ENCODE results near the gene VWA8. TPM values are rescaled to one million over a fixed set of nuclear protein-coding genes. Genes with fewer than 3 reads are reported as not detected.
"Not testable (repeated sequence)": the region's sequence is repeated elsewhere in the genome, so short reads cannot be mapped to it uniquely, and the experiment has no call there.

The VWA8 gene
- total RNA-seq, 1 experiment from 2014 or later, result 22.6 TPM

DNA sequence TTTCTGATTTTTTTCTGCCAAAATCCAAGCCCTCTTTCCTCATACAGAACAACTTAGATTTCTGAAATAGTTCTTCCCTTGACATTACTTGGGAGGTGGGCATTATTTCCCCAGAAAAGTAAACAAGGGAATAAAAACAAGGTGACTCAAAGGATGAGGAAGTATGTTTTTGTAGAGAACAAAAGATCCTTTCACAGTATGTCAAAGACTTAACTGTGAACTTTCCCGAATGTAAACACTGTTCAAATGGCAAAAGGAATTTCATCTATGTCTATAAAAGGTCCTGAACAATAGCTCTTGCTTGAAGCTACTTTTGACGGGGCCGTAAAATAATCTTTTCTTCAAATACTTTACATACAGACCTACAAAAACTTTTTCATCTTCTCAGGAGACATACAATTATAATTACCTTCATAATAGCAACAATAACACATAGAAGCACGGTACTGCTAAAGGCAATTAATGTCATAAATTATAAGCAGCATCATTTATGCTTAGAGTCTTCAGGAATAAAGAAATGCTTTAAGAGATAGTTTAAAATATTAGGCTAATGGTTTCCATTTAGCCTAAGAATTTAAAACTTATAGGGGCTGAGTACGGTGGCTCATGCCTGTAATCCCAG, 312.5 kb downstream of the VWA8 start:
- intact Hi-C loops (cut with micrococcal nuclease), result no loop called here
- Histone ChIP-seq H3K27ac (ENCODE audit: low read depth, low read length) (peak overlapping the region; percentile 48), H3K36me3 (ENCODE audit: control insufficient read depth in 1 of 2, insufficient read depth in 2 of 2, low read length in 2 of 2) (no peaks in the 10 kb centered on the region), H2AFZ (ENCODE audit: low read depth, low read length, poor library complexity, severe bottlenecking) (no peak overlapping the region), H3K27me3 (ENCODE audit: insufficient read depth, low read length) (no peaks in the 10 kb centered on the region), H3K4me2 (ENCODE audit: low read length) (peak overlapping the region; percentile 48), H3K79me2 (ENCODE audit: insufficient read depth, low read length) (no peaks in the 10 kb centered on the region), H3K9ac (ENCODE audit: low read length) (no peak overlapping the region), H3K4me1 (ENCODE audit: control insufficient read depth in 1 of 2, insufficient read depth in 2 of 2, low read length in 2 of 2) (peaks cover 42 to 51% of the 10 kb centered on the region in 2 experiments), H3K9me3 (ENCODE audit: control insufficient read depth in 1 of 2, insufficient read depth in 1 of 2, low read depth in 1 of 2, low read length in 2 of 2) (no peaks in the 10 kb centered on the region), H3K4me3 (replicated peaks in 1 of 2; ENCODE audit: low read depth in 1 of 2, low read length in 2 of 2) (peak overlapping the region in 1 of 2 experiments; percentile 8; a peak in 1 of 4 replicates), H4K20me1 (ENCODE audit: insufficient read depth) (no peaks in the 10 kb centered on the region), H3K9me2 (ENCODE audit: insufficient read depth) (no peaks in the 10 kb centered on the region)
- POLR2A ChIA-PET, result no interaction called here
- TF ChIP-seq EZH2 (IDR thresholded peaks at IDR 0.05) (no peak), FOSL1 (IDR thresholded peaks at IDR 0.05; ENCODE audit: low read depth) (peak; percentile 46; the same call in 1 of the 2 replicates), JUND (IDR thresholded peaks at IDR 0.05) (peak; percentile 59; the same call in 1 of the 2 replicates), TCF7L2 (IDR thresholded peaks at IDR 0.05; ENCODE audit: borderline replicate concordance, extremely low read depth, insufficient read depth, insufficient read length) (peak; percentile 22), SIN3A (IDR thresholded peaks at IDR 0.05; ENCODE audit: low read depth) (peak; percentile 50; the same call in 1 of the 2 replicates), SP1 (IDR thresholded peaks at IDR 0.05; ENCODE audit: low read depth) (peak; percentile 72), CBX3 (IDR thresholded peaks at IDR 0.05; ENCODE audit: low read depth) (peak; percentile 63), SRF (IDR thresholded peaks at IDR 0.05; ENCODE audit: low read depth) (peak; percentile 61), POLR2AphosphoS5 (IDR thresholded peaks at IDR 0.05; ENCODE audit: low read depth, low read length) (no peak), ELF1 (IDR thresholded peaks at IDR 0.05; ENCODE audit: borderline replicate concordance, low read depth) (0 out of 2 replicates have a peak, but pooled peaks have one; percentile 14), EGR1 (IDR thresholded peaks at IDR 0.05; ENCODE audit: low read depth) (no peak), CEBPB (IDR thresholded peaks at IDR 0.05; ENCODE audit: low read depth) (peak; percentile 59; the same call in 1 of the 2 replicates)
- TF ChIP-seq, protein P1, sequence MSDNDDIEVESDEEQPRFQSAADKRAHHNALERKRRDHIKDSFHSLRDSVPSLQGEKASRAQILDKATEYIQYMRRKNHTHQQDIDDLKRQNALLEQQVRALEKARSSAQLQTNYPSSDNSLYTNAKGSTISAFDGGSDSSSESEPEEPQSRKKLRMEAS (IDR thresholded peaks at IDR 0.05), result peak; percentile 13; the same call in 1 of the 2 replicates
- ATAC-seq (peak; percentile 87), DNase-seq (ENCODE audit: low read depth, low spot score) (peak; percentile 80)
- RAD21 ChIA-PET (ENCODE audit: low non-redundant PET in 1 of 2, low total read pairs in 2 of 2, uncharacterized antibody in 2 of 2, unreplicated experiment in 2 of 2), result interaction anchor here in 1 of 2 experiments (0.6 kb wide), 1 partner anchor 237 kb away, joined by 3 read pairs; no protein-coding TSS in a partner anchor
- BruUV-seq (replicated peaks), result no TSS peak
- CTCF ChIA-PET, result interaction anchor here (1.4 to 1.8 kb wide), 3 partner anchors 10 to 574 kb away, joined by 3 to 6 read pairs (median 4); no protein-coding TSS in a partner anchor

DNA sequence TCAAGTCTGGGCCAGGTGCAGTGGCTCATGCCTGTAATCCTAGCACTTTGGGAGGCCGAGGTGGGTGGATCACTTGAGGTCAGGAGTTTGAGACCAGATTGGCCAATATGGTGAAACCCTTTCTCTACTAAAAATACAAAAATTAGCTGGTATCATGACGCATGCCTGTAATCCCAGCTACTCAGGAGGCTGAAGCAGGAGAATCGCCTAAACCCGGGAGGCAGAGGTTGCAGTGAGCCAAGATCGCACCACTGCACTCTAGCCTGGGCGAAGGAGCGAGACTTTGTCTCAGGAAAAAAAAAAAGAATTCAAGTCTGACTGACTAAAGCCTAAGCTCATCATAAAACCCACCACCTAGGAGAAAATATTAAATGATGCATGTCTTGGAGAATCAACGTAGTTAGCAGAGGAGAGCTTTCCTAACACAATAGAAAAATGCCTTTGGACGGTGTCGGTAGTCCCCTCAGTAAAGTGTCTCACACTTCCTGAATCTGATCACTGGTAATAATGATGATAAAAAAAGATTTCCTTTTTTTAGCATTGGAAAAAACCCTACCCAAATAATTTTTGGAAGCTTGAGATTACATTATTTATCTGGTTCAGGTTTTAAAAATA, 313.1 kb downstream of the VWA8 start:
- H4K20me1 ChIP-seq (ENCODE audit: insufficient read depth); H3K9me3 ChIP-seq (ENCODE audit: control insufficient read depth in 1 of 2, insufficient read depth in 1 of 2, low read depth in 1 of 2, low read length in 2 of 2); DNase-seq (ENCODE audit: low read depth, low spot score); H3K9me2 ChIP-seq (ENCODE audit: insufficient read depth); H3K4me3 ChIP-seq (replicated peaks in 1 of 2; ENCODE audit: low read depth in 1 of 2, low read length in 2 of 2); intact Hi-C loops (cut with micrococcal nuclease); POLR2A ChIA-PET; H2AFZ ChIP-seq (ENCODE audit: low read depth, low read length, poor library complexity, severe bottlenecking); H3K27me3 ChIP-seq (ENCODE audit: insufficient read depth, low read length); H3K36me3 ChIP-seq (ENCODE audit: control insufficient read depth in 1 of 2, insufficient read depth in 2 of 2, low read length in 2 of 2); BruUV-seq (replicated peaks); H3K79me2 ChIP-seq (ENCODE audit: insufficient read depth, low read length); RAD21 ChIA-PET (ENCODE audit: low non-redundant PET in 1 of 2, low total read pairs in 2 of 2, uncharacterized antibody in 2 of 2, unreplicated experiment in 2 of 2); H3K9ac ChIP-seq (ENCODE audit: low read length): not testable (repeated sequence)
- Histone ChIP-seq H3K27ac (ENCODE audit: low read depth, low read length) (peak overlapping the region; percentile 48), H3K4me2 (ENCODE audit: low read length) (peak overlapping the region; percentile 48), H3K4me1 (ENCODE audit: control insufficient read depth in 1 of 2, insufficient read depth in 2 of 2, low read length in 2 of 2) (peaks cover 42 to 51% of the 10 kb centered on the region in 2 experiments)
- CTCF ChIA-PET, result interaction anchor here (1.4 to 1.6 kb wide), 2 partner anchors 10 to 574 kb away, joined by 3 to 4 read pairs; no protein-coding TSS in a partner anchor
- peak; percentile 37 for ATAC-seq

All from HCT116 (cell line).